Measurements from ENCODE around the gene SETDB1. TPM values are rescaled to one million over a fixed set of nuclear protein-coding genes. Genes with fewer than 3 reads are reported as not detected.

Gene SETDB1
- total and polyA plus RNA-seq, 9 donors: 31.5 to 41.5 (median 36.8) TPM

- DNase-seq: no peak
- no peak overlapping the region for H3K4me3 ChIP-seq (ENCODE audit: low read length)
- no CpG with 5 or more reads among the region's 5 CpGs for WGBS (ENCODE audit: insufficient coverage)
- no peaks in the 10 kb centered on the region for H3K27me3 ChIP-seq (ENCODE audit: control insufficient read depth, insufficient read depth, low read length)
- H3K27ac ChIP-seq (ENCODE audit: low read length): no peak overlapping the region
- no peaks in the 10 kb centered on the region for H3K9me3 ChIP-seq (replicated peaks; ENCODE audit: control insufficient read depth, low read depth, low read length)
- H3K36me3 ChIP-seq (ENCODE audit: control insufficient read depth, insufficient read depth, low read length): peaks cover 84% of the 10 kb centered on the region
- H3K4me1 ChIP-seq (ENCODE audit: control insufficient read depth, insufficient read depth, low read length): no peaks in the 10 kb centered on the region
Observed at GRCh38 chr1:150964164-150964489, 38.0 kb downstream of the SETDB1 start.

- no peak overlapping the region for H3K4me3 ChIP-seq (ENCODE audit: low read length)
- no peak overlapping the region for H3K27ac ChIP-seq (ENCODE audit: low read length)
- WGBS (ENCODE audit: insufficient coverage): no CpG with 5 or more reads among the region's 4 CpGs
- no peaks in the 10 kb centered on the region for H3K27me3 ChIP-seq (ENCODE audit: control insufficient read depth, insufficient read depth, low read length)
- no peak for DNase-seq
- H3K36me3 ChIP-seq (ENCODE audit: control insufficient read depth, insufficient read depth, low read length): peaks cover 77% of the 10 kb centered on the region
- H3K4me1 ChIP-seq (ENCODE audit: control insufficient read depth, insufficient read depth, low read length): peaks cover 3% of the 10 kb centered on the region
- no peaks in the 10 kb centered on the region for H3K9me3 ChIP-seq (replicated peaks; ENCODE audit: control insufficient read depth, low read depth, low read length)
Observed at GRCh38 chr1:150965605-150966004, 39.4 kb downstream of the SETDB1 start.

GRCh38 chr1:150966011-150966410 lies 39.8 kb downstream of the SETDB1 start:
- no peak for DNase-seq
- H3K4me1 ChIP-seq (ENCODE audit: control insufficient read depth, insufficient read depth, low read length): peaks cover 7% of the 10 kb centered on the region
- H3K9me3 ChIP-seq (replicated peaks; ENCODE audit: control insufficient read depth, low read depth, low read length): no peaks in the 10 kb centered on the region
- WGBS (ENCODE audit: insufficient coverage): no CpG with 5 or more reads among the region's 6 CpGs
- peaks cover 76% of the 10 kb centered on the region for H3K36me3 ChIP-seq (ENCODE audit: control insufficient read depth, insufficient read depth, low read length)
- no peaks in the 10 kb centered on the region for H3K27me3 ChIP-seq (ENCODE audit: control insufficient read depth, insufficient read depth, low read length)
- no peak overlapping the region for H3K4me3 ChIP-seq (ENCODE audit: low read length)
- H3K27ac ChIP-seq (ENCODE audit: low read length): no peak overlapping the region

GRCh38 chr1:150967936-150968335 lies 41.8 kb downstream of the SETDB1 start:
- Histone ChIP-seq H3K27me3 (ENCODE audit: control insufficient read depth, insufficient read depth, low read length) (no peaks in the 10 kb centered on the region), H3K4me1 (ENCODE audit: control insufficient read depth, insufficient read depth, low read length) (peaks cover 26% of the 10 kb centered on the region), H3K27ac (ENCODE audit: low read length) (no peak overlapping the region), H3K4me3 (ENCODE audit: low read length) (no peak overlapping the region), H3K36me3 (ENCODE audit: control insufficient read depth, insufficient read depth, low read length) (peaks cover 60% of the 10 kb centered on the region), H3K9me3 (replicated peaks; ENCODE audit: control insufficient read depth, low read depth, low read length) (no peaks in the 10 kb centered on the region)
- 97% methylated on average over 13 of the region's 13 CpGs for WGBS (ENCODE audit: insufficient coverage)
- no peak for DNase-seq

- H3K4me1 ChIP-seq (ENCODE audit: control insufficient read depth, insufficient read depth, low read length): peaks cover 32% of the 10 kb centered on the region
- H3K36me3 ChIP-seq (ENCODE audit: control insufficient read depth, insufficient read depth, low read length): peaks cover 55% of the 10 kb centered on the region
- H3K27ac ChIP-seq (ENCODE audit: low read length): no peak overlapping the region
- H3K27me3 ChIP-seq (ENCODE audit: control insufficient read depth, insufficient read depth, low read length): no peaks in the 10 kb centered on the region
- WGBS (ENCODE audit: insufficient coverage): 93% methylated on average over 3 of the region's 4 CpGs
- no peaks in the 10 kb centered on the region for H3K9me3 ChIP-seq (replicated peaks; ENCODE audit: control insufficient read depth, low read depth, low read length)
- no peak for DNase-seq
- no peak overlapping the region for H3K4me3 ChIP-seq (ENCODE audit: low read length)
Observed at GRCh38 chr1:150968491-150968890, 42.3 kb downstream of the SETDB1 start.

- Histone ChIP-seq H3K36me3 (ENCODE audit: control insufficient read depth, insufficient read depth, low read length) (peaks cover 45% of the 10 kb centered on the region), H3K27ac (ENCODE audit: low read length) (no peak overlapping the region), H3K4me1 (ENCODE audit: control insufficient read depth, insufficient read depth, low read length) (peaks cover 36% of the 10 kb centered on the region), H3K4me3 (ENCODE audit: low read length) (no peak overlapping the region), H3K27me3 (ENCODE audit: control insufficient read depth, insufficient read depth, low read length) (no peaks in the 10 kb centered on the region), H3K9me3 (replicated peaks; ENCODE audit: control insufficient read depth, low read depth, low read length) (no peaks in the 10 kb centered on the region)
- 60% methylated on average over 1 of the region's 3 CpGs for WGBS (ENCODE audit: insufficient coverage)
- no peak for DNase-seq
Observed at GRCh38 chr1:150969626-150970025, 43.5 kb downstream of the SETDB1 start.

- peak; percentile 28 for DNase-seq
- Histone ChIP-seq H3K36me3 (ENCODE audit: control insufficient read depth, insufficient read depth, low read length) (peaks cover 35% of the 10 kb centered on the region), H3K27me3 (ENCODE audit: control insufficient read depth, insufficient read depth, low read length) (no peaks in the 10 kb centered on the region), H3K27ac (ENCODE audit: low read length) (no peak overlapping the region), H3K4me1 (ENCODE audit: control insufficient read depth, insufficient read depth, low read length) (peaks cover 39% of the 10 kb centered on the region), H3K9me3 (replicated peaks; ENCODE audit: control insufficient read depth, low read depth, low read length) (no peaks in the 10 kb centered on the region), H3K4me3 (ENCODE audit: low read length) (no peak overlapping the region)
- 39% methylated on average over 3 of the region's 11 CpGs for WGBS (ENCODE audit: insufficient coverage)
Observed at GRCh38 chr1:150970808-150971582, 44.8 kb downstream of the SETDB1 start.

- H3K4me3 ChIP-seq (ENCODE audit: low read length): no peak overlapping the region
- no peaks in the 10 kb centered on the region for H3K27me3 ChIP-seq (ENCODE audit: control insufficient read depth, insufficient read depth, low read length)
- H3K4me1 ChIP-seq (ENCODE audit: control insufficient read depth, insufficient read depth, low read length): peaks cover 39% of the 10 kb centered on the region
- H3K9me3 ChIP-seq (replicated peaks; ENCODE audit: control insufficient read depth, low read depth, low read length): no peaks in the 10 kb centered on the region
- 43% methylated on average over 3 of the region's 6 CpGs for WGBS (ENCODE audit: insufficient coverage)
- H3K36me3 ChIP-seq (ENCODE audit: control insufficient read depth, insufficient read depth, low read length): peaks cover 27% of the 10 kb centered on the region
- no peak for DNase-seq
- no peak overlapping the region for H3K27ac ChIP-seq (ENCODE audit: low read length)
Observed at GRCh38 chr1:150971583-150972416, 45.6 kb downstream of the SETDB1 start.

GRCh38 chr1:150972417-150972940 lies 46.3 kb downstream of the SETDB1 start:
- no peak overlapping the region for H3K4me3 ChIP-seq (ENCODE audit: low read length)
- DNase-seq: peak; percentile 41
- no peak overlapping the region for H3K27ac ChIP-seq (ENCODE audit: low read length)
- 31% methylated on average over 3 of the region's 4 CpGs for WGBS (ENCODE audit: insufficient coverage)
- no peaks in the 10 kb centered on the region for H3K9me3 ChIP-seq (replicated peaks; ENCODE audit: control insufficient read depth, low read depth, low read length)
- peaks cover 42% of the 10 kb centered on the region for H3K4me1 ChIP-seq (ENCODE audit: control insufficient read depth, insufficient read depth, low read length)
- H3K36me3 ChIP-seq (ENCODE audit: control insufficient read depth, insufficient read depth, low read length): peaks cover 20% of the 10 kb centered on the region
- no peaks in the 10 kb centered on the region for H3K27me3 ChIP-seq (ENCODE audit: control insufficient read depth, insufficient read depth, low read length)

- DNase-seq: peak; percentile 27
- no peaks in the 10 kb centered on the region for H3K27me3 ChIP-seq (ENCODE audit: control insufficient read depth, insufficient read depth, low read length)
- peak overlapping the region; percentile 91 for H3K4me3 ChIP-seq (ENCODE audit: low read length)
- H3K4me1 ChIP-seq (ENCODE audit: control insufficient read depth, insufficient read depth, low read length): peaks cover 43% of the 10 kb centered on the region
- WGBS (ENCODE audit: insufficient coverage): 10% methylated on average over 10 of the region's 15 CpGs
- no peaks in the 10 kb centered on the region for H3K9me3 ChIP-seq (replicated peaks; ENCODE audit: control insufficient read depth, low read depth, low read length)
- peaks cover 11% of the 10 kb centered on the region for H3K36me3 ChIP-seq (ENCODE audit: control insufficient read depth, insufficient read depth, low read length)
- H3K27ac ChIP-seq (ENCODE audit: low read length): peak overlapping the region; percentile 87
Observed at GRCh38 chr1:150973258-150973835, 47.2 kb downstream of the SETDB1 start.

Measured in muscle of leg (tissue), 11 donors.